Memory B cell (primary cell): ENCODE measurements around the gene GTPBP1.

Experiments used
- ATAC-seq: fragments of 150-1000 bp; cut with Tn5 transposase; 2 replicates; pipeline ENCODE4 v1.10.0; 2021; ENCODE audit warnings: low read depth, mild to moderate bottlenecking, moderate library complexity
- DNase-seq, 2 donors: peaks; one replicate each; pipeline ENCODE4 v3.0.0; 2022; ENCODE audit warnings: low spot score in 2 of 2
- H3K27ac Mint-ChIP-seq: one replicate; pipeline ENCODE4 v1.8.0; 2022; ENCODE audit warnings: mild to moderate bottlenecking, moderate library complexity, mixed read lengths
- H3K27me3 Mint-ChIP-seq: one replicate; pipeline ENCODE4 v1.8.0; 2022; ENCODE audit warnings: mixed read lengths
- H3K36me3 Mint-ChIP-seq: one replicate; pipeline ENCODE4 v1.8.0; 2022; ENCODE audit warnings: mild to moderate bottlenecking, mixed read lengths
- H3K4me1 Mint-ChIP-seq: one replicate; pipeline ENCODE4 v1.8.0; 2022; ENCODE audit warnings: mixed read lengths
- H3K4me3 Mint-ChIP-seq: one replicate; pipeline ENCODE4 v1.8.0; 2022; ENCODE audit warnings: mild to moderate bottlenecking, moderate library complexity, mixed read lengths
- H3K9me3 Mint-ChIP-seq: one replicate; pipeline ENCODE4 v1.8.0; 2022; ENCODE audit warnings: mixed read lengths

Gene GTPBP1

DNA sequence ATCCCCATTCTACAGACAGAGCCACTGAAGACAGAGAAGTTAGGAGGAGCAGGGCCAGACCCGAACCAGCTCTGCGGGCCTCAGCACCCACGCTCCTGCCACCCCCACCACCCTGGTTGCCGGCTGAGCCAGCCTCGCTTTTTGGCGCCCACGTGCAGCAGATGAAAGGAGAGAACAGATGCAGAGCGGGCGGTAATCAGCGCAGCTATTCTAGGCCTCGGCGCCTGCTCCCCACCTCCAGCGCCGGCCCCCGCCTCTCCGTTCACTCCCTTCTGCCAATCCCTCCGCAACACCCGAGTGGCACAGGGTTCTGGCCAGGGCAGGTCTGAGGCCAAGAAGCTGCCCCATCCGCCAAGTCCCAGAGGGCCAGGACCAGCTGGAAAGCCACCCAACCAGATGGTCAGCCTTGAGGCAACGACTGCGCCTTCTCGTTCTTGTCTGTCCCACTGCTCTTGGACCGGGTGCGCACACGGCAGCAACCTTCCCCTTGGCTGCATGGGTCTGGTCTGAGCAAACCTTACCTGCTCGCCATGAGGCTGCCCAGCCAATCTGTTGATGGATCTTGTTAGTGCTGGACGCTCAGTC, 71.4 kb downstream of the GTPBP1 start:
- DNase-seq (no peak), ATAC-seq (no peak)
- no peaks in the 10 kb centered on the region for H3K9me3 Mint-ChIP-seq
- no peak overlapping the region for H3K4me3 Mint-ChIP-seq
- H3K27ac Mint-ChIP-seq = no peak overlapping the region
- peaks cover 4% of the 10 kb centered on the region for H3K4me1 Mint-ChIP-seq
- H3K27me3 Mint-ChIP-seq = no peaks in the 10 kb centered on the region
- H3K36me3 Mint-ChIP-seq = peaks cover 13% of the 10 kb centered on the region

DNA sequence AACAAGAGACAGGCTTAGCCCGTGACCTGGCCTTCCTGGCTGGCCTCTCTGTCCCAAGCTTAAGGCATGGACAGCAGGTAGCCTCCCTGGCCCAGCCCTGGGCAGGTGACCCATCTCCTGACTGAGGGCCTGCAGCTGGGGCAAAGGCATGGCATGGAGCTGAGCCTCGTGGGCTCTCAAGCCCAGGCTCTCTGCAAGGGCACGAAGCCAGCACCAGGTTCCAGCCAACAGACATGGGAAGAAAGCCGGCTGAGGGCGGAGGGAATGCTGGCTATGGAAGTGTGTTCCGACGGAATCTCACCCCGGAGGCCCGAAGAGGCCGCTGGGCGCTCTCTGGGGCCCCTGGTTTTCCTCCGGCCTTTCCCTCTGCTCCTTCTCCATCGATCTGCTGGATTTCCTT, 75.3 kb downstream of the GTPBP1 start:
- Mint-ChIP-seq H3K9me3 (no peaks in the 10 kb centered on the region), H3K4me3 (no peak overlapping the region), H3K4me1 (no peaks in the 10 kb centered on the region), H3K27ac (no peak overlapping the region), H3K27me3 (no peaks in the 10 kb centered on the region), H3K36me3 (peaks cover 14% of the 10 kb centered on the region)
- no peak for DNase-seq
- no peak for ATAC-seq

DNA sequence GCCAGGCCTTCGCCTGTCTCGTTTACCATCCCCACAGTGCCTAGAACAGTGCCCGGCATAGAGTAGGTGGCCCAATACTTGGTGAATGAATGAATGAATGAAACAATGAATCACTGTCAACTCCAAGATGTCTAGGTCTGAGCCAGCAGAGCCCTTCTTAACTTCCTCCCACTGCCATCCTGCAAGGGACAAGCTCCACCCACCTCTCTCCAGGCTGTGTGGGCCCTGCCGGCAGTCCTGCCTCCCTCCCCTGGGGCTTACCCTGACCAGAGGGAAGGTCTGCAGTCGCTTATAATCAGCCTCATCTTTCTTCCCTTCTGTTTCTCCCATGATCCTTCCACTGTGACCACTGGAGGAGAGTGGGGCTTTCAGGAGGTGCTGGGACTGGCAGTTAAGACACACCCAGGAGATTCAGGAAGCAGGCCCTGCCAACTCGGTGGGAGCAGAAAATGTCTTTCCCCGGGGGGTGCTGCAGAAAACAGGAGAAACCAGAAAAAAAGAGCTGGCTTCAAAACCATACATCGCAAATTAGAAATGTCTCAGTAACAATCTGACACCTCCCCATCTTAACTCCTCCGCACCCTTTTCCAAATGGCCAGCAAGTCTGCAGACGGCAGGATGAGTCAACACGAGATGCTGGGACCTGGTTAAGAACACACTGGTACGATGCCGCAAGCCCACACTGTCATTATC, 76.8 kb downstream of the GTPBP1 start:
- Mint-ChIP-seq H3K9me3 (no peaks in the 10 kb centered on the region), H3K36me3 (peaks cover 14% of the 10 kb centered on the region), H3K4me3 (no peak overlapping the region), H3K27me3 (no peaks in the 10 kb centered on the region), H3K4me1 (no peaks in the 10 kb centered on the region), H3K27ac (no peak overlapping the region)
- no peak for DNase-seq
- no peak for ATAC-seq
